Measurements from ENCODE around the gene BCO2. TPM values are rescaled to one million over a fixed set of nuclear protein-coding genes. Genes with fewer than 3 reads are reported as not detected.
A peak's percentile ranks its signal among the peaks of the same experiment; 100 is the strongest.

The BCO2 gene
- total RNA-seq: 0.48 TPM in 1 of 2 replicates, not detected in the other

- no peaks in the 10 kb centered on the region for H3K27me3 ChIP-seq (ENCODE audit: control insufficient read depth, insufficient read depth, low read length)
- H3K36me3 ChIP-seq (ENCODE audit: control insufficient read depth, insufficient read depth, low read length): no peaks in the 10 kb centered on the region
- TF ChIP-seq, protein P1, sequence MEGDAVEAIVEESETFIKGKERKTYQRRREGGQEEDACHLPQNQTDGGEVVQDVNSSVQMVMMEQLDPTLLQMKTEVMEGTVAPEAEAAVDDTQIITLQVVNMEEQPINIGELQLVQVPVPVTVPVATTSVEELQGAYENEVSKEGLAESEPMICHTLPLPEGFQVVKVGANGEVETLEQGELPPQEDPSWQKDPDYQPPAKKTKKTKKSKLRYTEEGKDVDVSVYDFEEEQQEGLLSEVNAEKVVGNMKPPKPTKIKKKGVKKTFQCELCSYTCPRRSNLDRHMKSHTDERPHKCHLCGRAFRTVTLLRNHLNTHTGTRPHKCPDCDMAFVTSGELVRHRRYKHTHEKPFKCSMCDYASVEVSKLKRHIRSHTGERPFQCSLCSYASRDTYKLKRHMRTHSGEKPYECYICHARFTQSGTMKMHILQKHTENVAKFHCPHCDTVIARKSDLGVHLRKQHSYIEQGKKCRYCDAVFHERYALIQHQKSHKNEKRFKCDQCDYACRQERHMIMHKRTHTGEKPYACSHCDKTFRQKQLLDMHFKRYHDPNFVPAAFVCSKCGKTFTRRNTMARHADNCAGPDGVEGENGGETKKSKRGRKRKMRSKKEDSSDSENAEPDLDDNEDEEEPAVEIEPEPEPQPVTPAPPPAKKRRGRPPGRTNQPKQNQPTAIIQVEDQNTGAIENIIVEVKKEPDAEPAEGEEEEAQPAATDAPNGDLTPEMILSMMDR (IDR thresholded peaks at IDR 0.05; ENCODE audit: insufficient read depth, low read length, poor library complexity, severe bottlenecking): peak; percentile 83
- DNase-seq (ENCODE audit: low read depth): no peak
- peak within 1 kb of the TSS; percentile 11 for H3K4me3 ChIP-seq (ENCODE audit: low read depth, low read length)
Measured at GRCh38 chr11:112174789-112175598, at the start of gene BCO2. Gene BCO2, plus strand, starts transcription at chr11:112175512. Its CDS starts 90 bp downstream, at chr11:112175602.

DNA sequence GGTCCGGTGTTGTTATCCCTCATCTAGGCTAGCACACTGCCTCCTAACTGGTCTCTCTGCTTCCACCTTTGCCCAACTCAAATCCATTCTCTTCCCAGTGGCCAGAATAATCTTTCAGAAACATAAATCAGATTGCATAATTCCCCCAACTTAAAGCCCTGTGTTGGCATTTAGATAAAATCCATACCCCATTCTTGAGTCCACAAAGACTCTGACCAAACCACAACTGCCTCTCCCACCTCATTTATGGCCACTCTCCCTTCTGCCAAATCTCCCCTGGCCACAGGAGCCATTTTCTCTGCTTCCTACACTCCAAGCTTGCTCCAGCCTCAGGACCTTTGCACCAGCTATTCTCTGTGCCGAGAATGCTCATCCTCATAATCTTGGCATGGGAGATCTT lies 48.3 kb upstream of the BCO2 start:
- H3K27me3 ChIP-seq (ENCODE audit: control insufficient read depth, insufficient read depth, low read length): no peaks in the 10 kb centered on the region
- no peak for DNase-seq (ENCODE audit: low read depth)
- TF ChIP-seq, protein P1 (IDR thresholded peaks at IDR 0.05; ENCODE audit: insufficient read depth, low read length, poor library complexity, severe bottlenecking): no peak
- H3K36me3 ChIP-seq (ENCODE audit: control insufficient read depth, insufficient read depth, low read length): no peaks in the 10 kb centered on the region
- no peak overlapping the region for H3K4me3 ChIP-seq (ENCODE audit: low read depth, low read length)

DNA sequence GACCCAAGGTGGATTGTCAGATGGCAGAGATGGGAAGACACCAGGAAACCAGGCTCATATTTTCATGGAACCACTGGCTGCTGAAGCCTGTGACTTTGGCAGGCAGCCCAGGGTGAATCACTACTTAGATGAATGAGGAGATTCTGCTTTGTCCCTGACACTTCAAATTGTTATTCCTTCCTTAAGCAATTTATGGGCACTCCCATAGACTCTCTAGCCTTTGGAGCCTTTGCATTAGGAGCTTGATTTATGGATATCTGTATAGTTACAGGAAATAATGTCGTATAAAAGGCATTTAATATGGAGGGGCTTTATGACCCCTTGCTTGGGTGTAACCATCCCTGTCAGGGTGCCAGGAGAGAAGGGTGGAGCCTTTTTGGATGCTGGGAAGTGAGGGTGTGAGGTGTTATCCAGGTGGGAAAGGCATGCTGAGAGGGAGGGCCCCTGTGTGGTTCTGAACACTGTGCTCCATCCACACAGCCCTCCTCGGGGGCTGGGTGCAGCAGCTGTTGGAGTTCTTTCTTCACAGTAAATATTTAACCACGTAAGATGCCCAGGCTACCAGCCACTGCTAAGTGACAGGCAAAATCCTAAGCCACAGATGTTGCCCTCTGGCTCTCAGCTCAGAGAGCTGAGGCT lies 46.7 kb upstream of the BCO2 start:
- TF ChIP-seq, protein P1 (IDR thresholded peaks at IDR 0.05; ENCODE audit: insufficient read depth, low read length, poor library complexity, severe bottlenecking): no peak
- no peaks in the 10 kb centered on the region for H3K36me3 ChIP-seq (ENCODE audit: control insufficient read depth, insufficient read depth, low read length)

DNA sequence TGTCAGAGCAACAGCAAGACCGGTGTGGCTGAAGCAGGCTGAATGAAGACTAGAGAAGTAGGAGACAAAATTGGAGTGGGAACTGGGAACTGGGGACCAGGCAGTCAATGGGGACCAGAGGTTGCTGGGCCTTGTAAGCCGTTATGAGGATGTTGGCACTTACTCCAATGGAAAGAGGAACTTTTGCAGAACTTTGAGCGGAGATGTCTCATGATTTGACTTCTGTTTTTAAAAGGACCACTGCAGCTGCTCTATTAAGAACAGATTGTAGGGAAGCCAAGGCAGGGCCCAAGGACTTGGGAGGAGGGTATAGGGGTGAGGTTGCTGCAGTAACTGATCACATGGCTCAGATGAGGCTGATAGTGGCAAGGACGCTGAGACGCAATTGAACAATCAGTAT lies 45.7 kb upstream of the BCO2 start:
- Histone ChIP-seq H3K27me3 (ENCODE audit: control insufficient read depth, insufficient read depth, low read length) (no peaks in the 10 kb centered on the region), H3K4me3 (ENCODE audit: low read depth, low read length) (no peak overlapping the region), H3K36me3 (ENCODE audit: control insufficient read depth, insufficient read depth, low read length) (no peaks in the 10 kb centered on the region)
- DNase-seq (ENCODE audit: low read depth): no peak
- TF ChIP-seq, protein P1 (IDR thresholded peaks at IDR 0.05; ENCODE audit: insufficient read depth, low read length, poor library complexity, severe bottlenecking): no peak

More for the DNA sequence above, 46.7 kb upstream of the BCO2 start:
- Histone ChIP-seq H3K27me3 (ENCODE audit: control insufficient read depth, insufficient read depth, low read length) (no peaks in the 10 kb centered on the region), H3K4me3 (ENCODE audit: low read depth, low read length) (no peak overlapping the region)
- DNase-seq (ENCODE audit: low read depth): peak; percentile 69

GRCh38 chr11:112132737-112133136 lies 42.6 kb upstream of the BCO2 start:
- TF ChIP-seq, protein P1 (IDR thresholded peaks at IDR 0.05; ENCODE audit: insufficient read depth, low read length, poor library complexity, severe bottlenecking): no peak
- Histone ChIP-seq H3K36me3 (ENCODE audit: control insufficient read depth, insufficient read depth, low read length) (no peaks in the 10 kb centered on the region), H3K27me3 (ENCODE audit: control insufficient read depth, insufficient read depth, low read length) (no peaks in the 10 kb centered on the region), H3K4me3 (ENCODE audit: low read depth, low read length) (no peak overlapping the region)
- no peak for DNase-seq (ENCODE audit: low read depth)
